HCT116 (cell line): ENCODE results near the gene CLN5. TPM values are rescaled to one million over a fixed set of nuclear protein-coding genes. Genes with fewer than 3 reads are reported as not detected.

Source experiments
- ATAC-seq: fragments of 200-7000 bp; cut with Tn5 transposase; 2 replicates; pipeline ENCODE4 v1.9.1; 2020; ENCODE audit warnings: mild to moderate bottlenecking, moderate library complexity
- BruUV-seq: library from RNA; stranded (reverse); fragments of 400-500 nt; replicated peaks from 2 replicates; lab custom pipeline; 2021; lab: Mats Ljungman, UMichigan
- CTCF ChIA-PET: fragments of 300-600 bp; sonication (Branson Sonifier 250); formaldehyde crosslinking; loops from one replicate; lab custom pipeline; 2021; ENCODE audit warnings: antibody characterized with exemption; lab: Charles Lee
- POLR2A ChIA-PET: fragments of 300-600, 350-600 bp; sonication (Branson Sonifier 250); formaldehyde crosslinking; loops from one replicate; lab custom pipeline; 2021; ENCODE audit warnings: antibody characterized with exemption; lab: Charles Lee
- RAD21 ChIA-PET, 2 experiments: fragments of 300-600 bp; sonication (Branson Sonifier 250); formaldehyde crosslinking; loops; one replicate each; lab custom pipeline; 2023; ENCODE audit warnings: low total read pairs in 2 of 2; ENCODE audit not compliant: uncharacterized antibody in 2 of 2, unreplicated experiment in 2 of 2, low non-redundant PET in 1 of 2; lab: Charles Lee
- DNase-seq: peaks from one replicate; pipeline ENCODE4 v3.0.0-alpha.2; 2010; ENCODE audit warnings: low read depth, low spot score
- H2AFZ ChIP-seq: fragments of 200-600 bp; shearing (Covaris generic), sonication (generic); 2 replicates; pipeline ENCODE4 v1.6.1; 2017; ENCODE audit warnings: low read depth, mixed run types, mixed read lengths, antibody characterized with exemption, low read length; ENCODE audit not compliant: poor library complexity, severe bottlenecking
- H3K27ac ChIP-seq: 2 replicates; pipeline ENCODE4 v1.5.1; 2012; ENCODE audit warnings: low read depth, low read length
- H3K27me3 ChIP-seq: fragments of 200-600 bp; sonication (generic); 2 replicates; pipeline ENCODE4 v1.6.1; 2016; ENCODE audit warnings: mixed run types, low read length, mixed read lengths; ENCODE audit not compliant: insufficient read depth
- H3K36me3 ChIP-seq, 2 experiments: fragments of 200-500 bp in 1 of 2; fragments of 200-600 bp in 1 of 2; sonication (Bioruptor generic) in 1 of 2; sonication (generic) in 1 of 2; 2 replicates each; pipeline versions ENCODE4 v1.5.1 to v1.6.1; 2014 to 2016; ENCODE audit warnings: low read length in 2 of 2, inconsistent platforms in 1 of 2, mixed read lengths in 1 of 2, mixed run types in 1 of 2; ENCODE audit not compliant: insufficient read depth in 2 of 2, control insufficient read depth in 1 of 2
- H3K4me1 ChIP-seq, 2 experiments: fragments of 200-600 bp in 1 of 2; sonication (generic) in 1 of 2; 2 replicates each; pipeline versions ENCODE4 v1.5.1 to v1.6.1; 2012 to 2017; ENCODE audit warnings: low read length in 2 of 2, inconsistent platforms in 1 of 2, mild to moderate bottlenecking in 1 of 2, mixed read lengths in 1 of 2, mixed run types in 1 of 2, moderate library complexity in 1 of 2; ENCODE audit not compliant: insufficient read depth in 2 of 2, control insufficient read depth in 1 of 2
- H3K4me2 ChIP-seq: fragments of 200-600 bp; sonication (generic); 2 replicates; pipeline ENCODE4 v1.6.1; 2017; ENCODE audit warnings: mixed run types, low read length, mixed read lengths
- H3K4me3 ChIP-seq, 2 experiments: fragments of 200-600 bp in 1 of 2; sonication (generic) in 1 of 2; replicated peaks in 1 of 2; 2 replicates each; pipeline ENCODE4 v1.5.1; 2011 to 2016; ENCODE audit warnings: low read length in 2 of 2, control low read depth in 1 of 2, low read depth in 1 of 2, mild to moderate bottlenecking in 1 of 2, mixed read lengths in 1 of 2, mixed run types in 1 of 2
- H3K79me2 ChIP-seq: fragments of 200-600 bp; sonication (generic); 2 replicates; pipeline ENCODE4 v1.6.1; 2017; ENCODE audit warnings: mild to moderate bottlenecking, mixed run types, low read length, moderate library complexity, mixed read lengths; ENCODE audit not compliant: insufficient read depth
- H3K9ac ChIP-seq: fragments of 200-600 bp; sonication (generic); 2 replicates; pipeline ENCODE4 v1.6.1; 2016; ENCODE audit warnings: low read length, mixed read lengths
- H3K9me2 ChIP-seq: fragments of 200-600 bp; sonication (generic), shearing (Covaris generic); 2 replicates; pipeline ENCODE4 v1.6.1; 2017; ENCODE audit warnings: mixed run types, mild to moderate bottlenecking, moderate library complexity; ENCODE audit not compliant: insufficient read depth
- H3K9me3 ChIP-seq, 2 experiments: fragments of 200-500 bp in 1 of 2; fragments of 200-600 bp in 1 of 2; sonication (Bioruptor generic) in 1 of 2; sonication (generic) in 1 of 2; 2 replicates each; pipeline ENCODE4 v1.6.1; 2014 to 2017; ENCODE audit warnings: low read length in 2 of 2, mixed read lengths in 2 of 2, inconsistent platforms in 1 of 2, low read depth in 1 of 2, mild to moderate bottlenecking in 1 of 2, mixed run types in 1 of 2, moderate library complexity in 1 of 2; ENCODE audit not compliant: control insufficient read depth in 1 of 2, insufficient read depth in 1 of 2
- H4K20me1 ChIP-seq: fragments of 200-600 bp; sonication (generic), shearing (Covaris generic); 2 replicates; pipeline ENCODE4 v1.6.1; 2017; ENCODE audit warnings: mixed run types, mild to moderate bottlenecking, moderate library complexity; ENCODE audit not compliant: insufficient read depth
- CEBPB ChIP-seq: IDR thresholded peaks from 2 replicates; pipeline ENCODE4 v1.6.1; 2012; ENCODE audit warnings: low read depth
- CTCF ChIP-seq, 3 experiments: fragments of 200-600 bp in 1 of 3; sonication (generic) in 1 of 3; IDR thresholded peaks in 2 of 3; conservative IDR thresholded peaks in 1 of 3; 2 replicates each; pipeline ENCODE4 v1.5.1; 2012 to 2017; ENCODE audit warnings: low read depth in 2 of 3, low read length in 2 of 3, antibody characterized with exemption in 1 of 3, borderline replicate concordance in 1 of 3, control low read depth in 1 of 3, mild to moderate bottlenecking in 1 of 3, mixed read lengths in 1 of 3, mixed run types in 1 of 3, moderate library complexity in 1 of 3; ENCODE audit not compliant: insufficient read depth in 1 of 3
- ELF1 ChIP-seq: IDR thresholded peaks from 2 replicates; pipeline ENCODE4 v1.6.1; 2012; ENCODE audit warnings: low read depth, borderline replicate concordance
- RAD21 ChIP-seq: IDR thresholded peaks from 2 replicates; pipeline ENCODE4 v1.6.1; 2012; ENCODE audit warnings: low read depth, mild to moderate bottlenecking
- REST ChIP-seq: IDR thresholded peaks from 2 replicates; pipeline ENCODE4 v1.6.1; 2012; ENCODE audit warnings: low read depth
- ZNF274 ChIP-seq: fragments of 200-500 bp; sonication (Bioruptor generic); IDR thresholded peaks from 2 replicates; pipeline ENCODE4 v1.6.1; 2014; ENCODE audit warnings: mild to moderate bottlenecking, low read depth, low read length, inconsistent platforms
- intact Hi-C: fragments of 100-400 bp; cut with micrococcal nuclease; formaldehyde crosslinking; loops from 2 replicates; pipeline ENCODE4 v1.10.0; 2022
- total RNA-seq: library from RNA; stranded (reverse); gene quantifications from one replicate; pipeline ENCODE4 v1.2.1, GENCODE V29; 2021; ENCODE audit not compliant: unreplicated experiment
- TF ChIP-seq, protein P1 (sequence below): IDR thresholded peaks from 2 replicates; pipeline ENCODE4 v1.6.1; 2012

Gene CLN5
- total RNA-seq, 1 experiment from 2014 or later, result 21.4 TPM

- ATAC-seq, result no peak
- no peak for TF ChIP-seq RAD21
- no peak for TF ChIP-seq REST
- TF ChIP-seq ZNF274, result no peak
- no peak for TF ChIP-seq CEBPB
- TF ChIP-seq, protein P1, sequence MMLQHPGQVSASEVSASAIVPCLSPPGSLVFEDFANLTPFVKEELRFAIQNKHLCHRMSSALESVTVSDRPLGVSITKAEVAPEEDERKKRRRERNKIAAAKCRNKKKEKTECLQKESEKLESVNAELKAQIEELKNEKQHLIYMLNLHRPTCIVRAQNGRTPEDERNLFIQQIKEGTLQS, result no peak
- TF ChIP-seq ELF1, result no peak
- no peak for TF ChIP-seq CTCF (IDR thresholded peaks at IDR 0.05 in 2 of 3, conservative IDR thresholded peaks at IDR 0.05 in 1 of 3; ENCODE audit: borderline replicate concordance in 1 of 3, insufficient read depth in 1 of 3, low read depth in 2 of 3, low read length in 2 of 3)
- peak overlapping the region; percentile 93 for H3K9ac ChIP-seq
- H3K36me3 ChIP-seq, result peaks cover 5 to 6% of the 10 kb centered on the region in 2 experiments; a peak in 3 of 4 replicates
- no peaks in the 10 kb centered on the region for H3K27me3 ChIP-seq
- no peaks in the 10 kb centered on the region for H4K20me1 ChIP-seq
- intact Hi-C loops, result no loop called here
- H3K4me2 ChIP-seq, result peak overlapping the region; percentile 96
- no peaks in the 10 kb centered on the region for H3K9me3 ChIP-seq
- H2AFZ ChIP-seq, result no peak overlapping the region
- peaks cover 19% of the 10 kb centered on the region for H3K79me2 ChIP-seq
- H3K9me2 ChIP-seq, result no peaks in the 10 kb centered on the region
- ChIA-PET POLR2A (no interaction called here), RAD21 (no interaction called here), CTCF (no interaction called here)
- peaks cover 9 to 20% of the 10 kb centered on the region in 2 experiments; a peak in 3 of 4 replicates for H3K4me1 ChIP-seq
- BruUV-seq, result no TSS peak
- no peak overlapping the region for H3K27ac ChIP-seq
- no peak for DNase-seq
- peak overlapping the region; percentile 89 to 95 for H3K4me3 ChIP-seq
Measured at GRCh38 chr13:76993021-76993420, 1.1 kb downstream of the CLN5 start.
